Spleen (tissue), 7 donors: ENCODE measurements around the gene VPS26B.

ENCODE experiments used
- POLR2A ChIP-seq, 3 donors: fragments of 450-650 bp; IDR thresholded peaks; one replicate each; pipeline ENCODE4 v1.5.1; 2017; ENCODE audit warnings: antibody characterized with exemption in 3 of 3, mild to moderate bottlenecking in 1 of 3
- TF ChIP-seq, protein P1 (sequence below), 11 experiments: fragments of 200-600 bp in 7 of 11; fragments of 450-650 bp in 4 of 11; sonication (generic) in 4 of 11; IDR thresholded peaks in 8 of 11; conservative IDR thresholded peaks in 3 of 11; 1 replicate in 7 of 11; 2 replicates in 4 of 11; pipeline versions ENCODE4 v1.4.0 to v1.8.0; 2016 to 2021; ENCODE audit warnings: antibody characterized with exemption in 11 of 11, inconsistent platforms in 4 of 11, mild to moderate bottlenecking in 1 of 11
- donor health status: DM: no; HTN: no; CAD: no; lungs with moderate emphysema.
- donor health status: DM: no; HTN: no; CAD: no.
- donor health status: DM: no; HTN: no; CAD: no.

GRCh38 chr11:134202661-134203060, 21.8 kb upstream of the VPS26B start:
- TF ChIP-seq, protein P1, sequence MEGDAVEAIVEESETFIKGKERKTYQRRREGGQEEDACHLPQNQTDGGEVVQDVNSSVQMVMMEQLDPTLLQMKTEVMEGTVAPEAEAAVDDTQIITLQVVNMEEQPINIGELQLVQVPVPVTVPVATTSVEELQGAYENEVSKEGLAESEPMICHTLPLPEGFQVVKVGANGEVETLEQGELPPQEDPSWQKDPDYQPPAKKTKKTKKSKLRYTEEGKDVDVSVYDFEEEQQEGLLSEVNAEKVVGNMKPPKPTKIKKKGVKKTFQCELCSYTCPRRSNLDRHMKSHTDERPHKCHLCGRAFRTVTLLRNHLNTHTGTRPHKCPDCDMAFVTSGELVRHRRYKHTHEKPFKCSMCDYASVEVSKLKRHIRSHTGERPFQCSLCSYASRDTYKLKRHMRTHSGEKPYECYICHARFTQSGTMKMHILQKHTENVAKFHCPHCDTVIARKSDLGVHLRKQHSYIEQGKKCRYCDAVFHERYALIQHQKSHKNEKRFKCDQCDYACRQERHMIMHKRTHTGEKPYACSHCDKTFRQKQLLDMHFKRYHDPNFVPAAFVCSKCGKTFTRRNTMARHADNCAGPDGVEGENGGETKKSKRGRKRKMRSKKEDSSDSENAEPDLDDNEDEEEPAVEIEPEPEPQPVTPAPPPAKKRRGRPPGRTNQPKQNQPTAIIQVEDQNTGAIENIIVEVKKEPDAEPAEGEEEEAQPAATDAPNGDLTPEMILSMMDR (IDR thresholded peaks at IDR 0.05 in 8 of 11, conservative IDR thresholded peaks at IDR 0.05 in 3 of 11): no peak
- no peak for TF ChIP-seq POLR2A (IDR thresholded peaks at IDR 0.05)
